RWPE2 (cell line): ENCODE data around the gene TXNDC17.
"Not testable (repeated sequence)": the region's sequence is repeated elsewhere in the genome, so short reads cannot be mapped to it uniquely, and the experiment has no call there.

ENCODE experiments used
- ATAC-seq: fragments of 200-7000 bp; cut with Tn5 transposase; 3 replicates; pipeline ENCODE4 v1.9.1; 2021; ENCODE audit warnings: low read depth
- DNase-seq: peaks from one replicate; pipeline ENCODE4 v3.0.0-alpha.2; 2020; ENCODE audit warnings: low spot score
- H3K27ac ChIP-seq: fragments of 450-650 bp; 2 replicates; pipeline ENCODE4 v1.5.1; 2017; ENCODE audit warnings: mild to moderate bottlenecking; ENCODE audit not compliant: poor library complexity, severe bottlenecking
- H3K27me3 ChIP-seq: fragments of 250-450 bp; sonication (Bioruptor Pico); 2 replicates; pipeline ENCODE4 v1.5.1; 2021; ENCODE audit warnings: mild to moderate bottlenecking, moderate library complexity; ENCODE audit not compliant: insufficient read depth, poor library complexity, severe bottlenecking
- H3K36me3 ChIP-seq: fragments of 250-450 bp; sonication (Bioruptor Pico); 2 replicates; pipeline ENCODE4 v1.5.1; 2020; ENCODE audit warnings: low read depth, mild to moderate bottlenecking, moderate library complexity
- H3K4me1 ChIP-seq: fragments of 250-450 bp; sonication (Bioruptor Pico); 2 replicates; pipeline ENCODE4 v1.5.1; 2021; ENCODE audit warnings: mild to moderate bottlenecking, moderate library complexity; ENCODE audit not compliant: insufficient read depth, poor library complexity, severe bottlenecking
- H3K4me3 ChIP-seq: fragments of 250-450 bp; sonication (Bioruptor Pico); 2 replicates; pipeline ENCODE4 v1.5.1; 2021; ENCODE audit warnings: mild to moderate bottlenecking, moderate library complexity; ENCODE audit not compliant: severe bottlenecking
- H3K9me3 ChIP-seq: fragments of 250-450 bp; sonication (Bioruptor Pico); 2 replicates; pipeline ENCODE4 v1.5.1; 2021; ENCODE audit warnings: mild to moderate bottlenecking, moderate library complexity; ENCODE audit not compliant: severe bottlenecking
- CTCF ChIP-seq: fragments of 450-650 bp; IDR thresholded peaks from one replicate; pipeline ENCODE4 v1.5.1; 2017; ENCODE audit warnings: mild to moderate bottlenecking, moderate library complexity; ENCODE audit not compliant: poor library complexity, severe bottlenecking

Gene TXNDC17

DNA sequence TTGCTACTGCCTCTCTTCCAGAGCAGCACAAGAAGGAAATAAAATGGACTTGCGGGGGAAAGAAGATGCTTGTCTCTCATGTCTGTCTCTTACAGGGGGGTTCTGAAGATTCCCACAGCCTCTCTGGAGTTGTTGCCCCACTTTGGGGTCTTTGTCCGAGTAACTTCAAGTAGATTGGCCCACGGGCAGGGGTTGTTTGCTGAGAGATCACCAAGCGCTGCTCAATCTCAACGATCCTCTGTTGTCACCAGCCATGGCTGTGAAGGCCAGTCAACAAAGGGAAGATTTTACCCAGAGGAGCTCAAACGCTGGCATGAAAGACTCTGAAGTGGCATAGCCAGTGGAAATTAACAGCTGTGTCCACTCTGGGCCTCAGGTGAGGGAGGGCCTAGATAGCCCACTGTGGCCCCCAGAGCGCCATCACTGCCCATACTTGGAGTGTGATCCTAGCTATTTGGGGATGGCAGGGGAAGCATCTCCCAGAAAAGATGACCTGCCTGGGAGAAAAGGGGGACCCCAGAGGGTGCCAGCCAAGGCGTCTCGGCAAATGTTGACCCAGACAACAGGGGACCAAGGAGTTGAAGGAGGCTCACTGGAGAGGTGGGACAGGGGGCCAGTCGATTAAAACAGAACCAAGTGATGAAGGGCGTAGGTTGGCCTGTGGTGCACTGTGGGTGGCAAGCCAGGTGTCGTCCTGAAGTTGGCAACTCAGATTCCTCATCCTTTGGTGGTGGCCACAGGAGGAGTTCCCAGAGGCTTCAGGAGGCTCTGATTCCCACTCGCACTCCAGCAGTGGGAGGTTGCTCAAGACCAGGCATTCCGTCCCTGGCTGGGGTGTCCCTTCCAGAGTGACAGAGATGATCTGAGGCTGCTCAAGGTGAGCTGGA is 44.3 kb downstream of the TXNDC17 start:
- Histone ChIP-seq H3K36me3 (no peaks in the 10 kb centered on the region), H3K4me3 (no peak overlapping the region), H3K9me3 (no peaks in the 10 kb centered on the region), H3K4me1 (peaks cover 16% of the 10 kb centered on the region), H3K27me3 (no peaks in the 10 kb centered on the region), H3K27ac (no peak overlapping the region)
- ATAC-seq (no peak), DNase-seq (no peak)
- TF ChIP-seq CTCF = no peak

DNA sequence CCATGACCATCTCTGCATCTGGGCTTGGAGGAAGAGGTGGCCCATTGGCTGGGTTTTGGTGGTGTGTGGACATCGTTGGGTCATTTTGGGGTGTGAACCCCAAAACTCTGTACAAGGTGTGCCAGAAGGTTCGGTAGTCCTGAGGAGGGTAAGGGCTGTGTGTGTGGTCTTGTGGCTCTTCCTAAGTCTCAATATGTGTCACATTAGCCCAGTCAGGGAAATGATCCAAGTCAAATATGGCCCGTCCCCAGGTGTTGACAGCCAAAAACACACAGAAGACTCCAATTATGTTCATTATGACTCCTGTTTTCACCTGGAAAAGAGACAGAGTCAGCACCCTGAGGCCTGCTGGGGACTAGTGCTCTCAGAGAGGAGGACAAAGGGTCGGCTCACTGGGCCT is 45.2 kb downstream of the TXNDC17 start:
- TF ChIP-seq CTCF = no peak
- peaks cover 12% of the 10 kb centered on the region for H3K4me1 ChIP-seq
- no peaks in the 10 kb centered on the region for H3K36me3 ChIP-seq
- H3K4me3 ChIP-seq = no peak overlapping the region
- H3K9me3 ChIP-seq = no peaks in the 10 kb centered on the region
- no peak for ATAC-seq
- H3K27ac ChIP-seq = no peak overlapping the region
- no peaks in the 10 kb centered on the region for H3K27me3 ChIP-seq
- DNase-seq = no peak

DNA sequence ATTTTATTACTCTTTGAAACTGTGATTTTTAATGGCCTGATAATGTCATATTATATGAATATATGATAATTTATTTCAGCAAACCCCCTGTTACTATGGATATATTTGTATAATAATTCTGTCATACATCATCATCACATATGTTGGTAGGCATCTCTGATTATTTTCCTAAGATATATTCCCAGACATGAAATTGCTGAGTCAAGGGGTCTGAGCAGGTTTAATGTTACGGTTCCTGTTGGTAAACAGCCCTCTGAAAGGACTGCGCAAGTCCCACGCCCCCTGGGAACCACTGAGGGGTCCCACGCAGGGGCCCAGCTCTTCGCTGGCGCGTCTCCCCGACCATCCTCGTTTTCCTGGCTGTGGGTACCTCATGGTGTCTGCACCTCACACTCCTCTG is 48.1 kb downstream of the TXNDC17 start:
- TF ChIP-seq CTCF = no peak
- ATAC-seq = no peak
- Histone ChIP-seq H3K27me3 (no peaks in the 10 kb centered on the region), H3K36me3 (no peaks in the 10 kb centered on the region), H3K4me3 (no peak overlapping the region), H3K4me1 (no peaks in the 10 kb centered on the region), H3K9me3 (no peaks in the 10 kb centered on the region), H3K27ac (no peak overlapping the region)
- DNase-seq = no peak

GRCh38 chr17:6690641-6691040 is 49.8 kb downstream of the TXNDC17 start:
- ATAC-seq = no peak
- no peak for TF ChIP-seq CTCF
- H3K4me1 ChIP-seq = peaks cover 3% of the 10 kb centered on the region
- DNase-seq = no peak
- no peak overlapping the region for H3K27ac ChIP-seq
- no peak overlapping the region for H3K4me3 ChIP-seq
- H3K27me3 ChIP-seq = no peaks in the 10 kb centered on the region
- no peaks in the 10 kb centered on the region for H3K36me3 ChIP-seq
- no peaks in the 10 kb centered on the region for H3K9me3 ChIP-seq

DNA sequence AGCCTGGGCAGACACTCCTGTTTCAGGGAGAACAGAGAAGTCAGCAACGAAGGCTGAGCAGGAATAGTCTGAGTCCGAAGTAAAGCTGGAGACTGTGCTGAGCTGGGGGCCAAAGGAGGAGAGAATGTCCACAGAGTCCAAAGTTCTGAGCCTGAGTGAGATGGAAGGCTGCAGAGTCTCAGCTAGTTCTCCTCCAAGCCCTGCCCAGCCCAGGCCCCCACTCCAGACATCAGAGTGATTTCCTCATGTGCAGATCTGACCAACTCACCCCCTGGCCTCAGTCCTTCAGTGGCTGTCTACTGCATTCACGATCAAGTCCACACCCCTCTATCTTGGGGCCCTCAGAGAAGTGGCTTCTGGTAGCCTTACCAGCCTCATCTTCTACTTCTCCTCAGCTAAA is 50.7 kb downstream of the TXNDC17 start:
- Histone ChIP-seq H3K27ac (no peak overlapping the region), H3K9me3 (no peaks in the 10 kb centered on the region), H3K36me3 (no peaks in the 10 kb centered on the region), H3K4me1 (peaks cover 3% of the 10 kb centered on the region), H3K4me3 (no peak overlapping the region), H3K27me3 (no peaks in the 10 kb centered on the region)
- no peak for ATAC-seq
- no peak for TF ChIP-seq CTCF
- no peak for DNase-seq

DNA sequence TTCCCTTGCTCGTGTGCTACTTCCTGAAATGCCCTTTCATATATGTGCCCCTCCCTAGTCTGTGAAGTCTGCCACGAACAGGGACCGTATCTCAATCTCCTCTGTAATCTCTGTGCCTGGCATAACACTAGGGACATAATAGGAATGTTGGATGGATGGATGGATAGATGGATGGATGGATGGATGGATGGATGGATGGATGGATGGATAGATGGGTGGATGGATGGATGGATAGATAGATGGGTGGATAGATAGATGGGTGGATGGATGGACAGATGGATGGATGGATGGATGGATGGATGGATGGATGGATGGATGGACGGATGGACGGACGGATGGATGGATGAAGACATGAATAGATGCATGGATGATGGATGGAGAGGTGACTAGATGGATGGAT is 51.1 kb downstream of the TXNDC17 start:
- H3K27ac ChIP-seq, H3K27me3 ChIP-seq, DNase-seq, H3K36me3 ChIP-seq, H3K4me1 ChIP-seq, H3K9me3 ChIP-seq, H3K4me3 ChIP-seq, ATAC-seq: not testable (repeated sequence)
